Retinal pigment epithelial cell (primary cell): Measurements from ENCODE around the gene PARP14.
"Not testable (repeated sequence)": the region's sequence is repeated elsewhere in the genome, so short reads cannot be mapped to it uniquely, and the experiment has no call there.

Source experiments
- DNase-seq: peaks from one replicate; pipeline ENCODE4 v3.0.0-alpha.2; 2010; ENCODE audit warnings: low read depth
- H3K4me3 ChIP-seq: 2 replicates; pipeline ENCODE4 v1.5.1; 2011; ENCODE audit warnings: mild to moderate bottlenecking, low read length, control low read depth, moderate library complexity
- TF ChIP-seq, protein P1 (sequence below): conservative IDR thresholded peaks from 2 replicates; pipeline ENCODE4 v1.5.1; 2011; ENCODE audit warnings: low read depth, low read length, control low read depth, inconsistent platforms

The PARP14 gene

DNA sequence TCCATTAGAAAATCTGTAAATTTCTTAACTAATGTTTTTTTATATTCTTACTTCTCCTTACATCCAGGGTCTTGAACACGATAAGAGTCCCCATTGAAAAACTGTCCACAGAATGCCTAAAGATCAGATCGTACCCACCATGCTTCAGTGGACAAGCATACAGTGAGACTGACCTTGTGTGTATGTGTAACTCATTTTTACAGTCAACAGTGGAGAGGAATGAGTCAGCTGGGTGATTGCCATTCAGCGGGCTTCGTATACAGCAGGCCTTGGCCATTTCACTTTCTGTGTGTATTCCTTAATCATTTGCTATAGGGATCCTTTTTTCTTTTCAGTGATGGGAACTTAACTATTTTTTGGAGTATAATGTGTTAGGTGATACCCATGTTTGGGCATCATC, 10.6 kb downstream of the PARP14 start:
- no peak for DNase-seq
- TF ChIP-seq, protein P1, sequence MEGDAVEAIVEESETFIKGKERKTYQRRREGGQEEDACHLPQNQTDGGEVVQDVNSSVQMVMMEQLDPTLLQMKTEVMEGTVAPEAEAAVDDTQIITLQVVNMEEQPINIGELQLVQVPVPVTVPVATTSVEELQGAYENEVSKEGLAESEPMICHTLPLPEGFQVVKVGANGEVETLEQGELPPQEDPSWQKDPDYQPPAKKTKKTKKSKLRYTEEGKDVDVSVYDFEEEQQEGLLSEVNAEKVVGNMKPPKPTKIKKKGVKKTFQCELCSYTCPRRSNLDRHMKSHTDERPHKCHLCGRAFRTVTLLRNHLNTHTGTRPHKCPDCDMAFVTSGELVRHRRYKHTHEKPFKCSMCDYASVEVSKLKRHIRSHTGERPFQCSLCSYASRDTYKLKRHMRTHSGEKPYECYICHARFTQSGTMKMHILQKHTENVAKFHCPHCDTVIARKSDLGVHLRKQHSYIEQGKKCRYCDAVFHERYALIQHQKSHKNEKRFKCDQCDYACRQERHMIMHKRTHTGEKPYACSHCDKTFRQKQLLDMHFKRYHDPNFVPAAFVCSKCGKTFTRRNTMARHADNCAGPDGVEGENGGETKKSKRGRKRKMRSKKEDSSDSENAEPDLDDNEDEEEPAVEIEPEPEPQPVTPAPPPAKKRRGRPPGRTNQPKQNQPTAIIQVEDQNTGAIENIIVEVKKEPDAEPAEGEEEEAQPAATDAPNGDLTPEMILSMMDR: no peak
- no peak overlapping the region for H3K4me3 ChIP-seq

DNA sequence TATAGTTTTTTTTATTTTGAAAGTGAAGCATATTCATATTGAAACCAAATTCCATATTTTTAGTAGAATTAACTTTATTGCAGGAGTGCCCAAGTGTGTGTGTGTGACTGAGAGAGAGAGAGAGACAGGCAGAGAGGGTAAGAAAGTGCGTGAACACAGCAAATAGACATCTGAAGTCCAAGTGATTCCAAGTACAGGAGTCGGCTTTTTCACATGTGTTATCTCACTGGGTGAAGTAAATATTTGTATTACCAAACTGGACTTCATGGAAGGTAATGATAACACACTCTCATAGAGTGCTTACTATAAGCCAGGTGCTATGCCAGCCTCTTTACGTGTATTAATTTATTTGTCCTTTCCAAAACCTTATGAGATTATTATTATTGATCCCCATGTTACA, 12.0 kb downstream of the PARP14 start:
- H3K4me3 ChIP-seq: no peak overlapping the region
- no peak for DNase-seq
- TF ChIP-seq, protein P1: no peak

DNA sequence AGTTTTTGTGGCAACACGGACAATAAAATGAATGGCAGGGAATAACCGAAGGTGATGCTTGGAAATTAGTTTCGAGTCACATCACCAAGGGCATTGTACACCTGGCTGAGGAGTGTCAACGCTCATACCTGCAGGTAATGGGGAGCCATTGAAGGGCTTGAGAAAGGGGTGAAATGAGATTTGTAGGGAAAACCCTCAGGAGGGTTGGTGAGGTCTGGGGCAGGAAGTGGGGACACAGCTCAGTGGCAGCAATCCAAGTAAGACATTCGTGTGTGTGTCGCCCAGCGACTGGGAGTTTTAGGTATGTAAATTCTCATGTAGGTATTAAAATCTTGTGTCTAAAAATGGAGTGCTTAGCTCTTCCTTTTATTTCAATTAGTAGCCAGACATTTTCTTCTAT, 14.3 kb downstream of the PARP14 start:
- TF ChIP-seq, protein P1: no peak
- no peak for DNase-seq
- H3K4me3 ChIP-seq: no peak overlapping the region

DNA sequence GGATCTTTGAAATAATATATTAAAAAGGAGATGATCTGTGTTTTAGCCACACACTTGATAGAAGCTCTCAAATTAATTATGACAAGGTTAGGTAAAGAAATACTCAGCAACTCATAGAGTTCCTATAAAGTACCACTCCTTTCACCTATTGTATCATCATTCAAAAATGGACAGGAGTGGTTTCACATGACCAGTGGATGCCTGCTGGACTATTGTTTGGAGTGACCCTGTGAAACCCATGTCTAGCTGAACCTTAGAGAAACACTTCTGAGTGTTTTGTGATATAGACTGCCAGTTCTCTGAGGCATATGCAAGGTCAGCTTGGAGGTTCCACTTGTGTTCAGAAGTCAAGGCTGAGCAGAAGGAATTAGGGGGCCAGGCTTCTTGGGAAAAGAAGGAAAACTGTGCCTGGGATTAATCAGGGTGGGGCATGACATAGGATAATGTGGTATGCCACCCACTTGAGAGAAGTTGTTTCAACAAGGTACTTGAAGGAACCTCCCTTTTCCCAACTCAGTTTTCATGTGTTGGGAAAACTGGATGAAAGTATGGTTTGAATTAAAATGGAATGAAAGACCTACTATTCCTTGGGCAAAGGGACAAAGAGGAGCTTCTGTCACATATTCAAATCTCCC, 15.4 kb downstream of the PARP14 start:
- TF ChIP-seq, protein P1: no peak
- no peak overlapping the region for H3K4me3 ChIP-seq
- no peak for DNase-seq

DNA sequence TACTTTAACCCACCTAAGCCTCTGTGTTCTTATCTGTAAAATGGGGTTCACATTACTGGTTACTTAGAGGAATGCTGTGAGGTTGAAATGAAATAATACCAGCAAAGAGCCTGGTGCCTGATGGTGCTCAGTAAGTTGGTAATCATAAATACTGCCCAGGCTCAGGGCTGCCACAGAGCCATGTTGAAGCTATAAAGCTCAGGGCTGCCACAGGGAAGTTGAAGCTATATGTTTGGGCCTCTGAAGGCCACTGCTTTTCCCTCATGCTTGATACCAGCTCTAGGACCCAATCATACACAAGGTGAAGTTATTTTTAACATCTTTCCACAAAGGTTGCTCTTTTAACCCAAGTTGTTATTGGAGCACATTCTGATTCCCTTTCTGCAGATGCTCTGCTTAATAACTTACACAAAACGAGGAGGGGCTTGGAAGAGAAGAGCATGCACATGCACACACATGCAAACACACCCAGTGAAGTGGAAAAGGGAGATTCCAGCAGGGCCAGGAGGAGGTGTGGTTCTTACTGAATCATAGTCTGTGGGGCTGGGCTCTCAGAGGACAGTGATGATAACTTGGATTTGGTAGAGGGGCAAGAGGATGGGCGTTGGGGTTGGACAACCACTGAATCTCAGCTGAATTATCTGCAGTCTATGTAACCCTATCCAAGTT, 17.4 kb downstream of the PARP14 start:
- no peak overlapping the region for H3K4me3 ChIP-seq
- no peak for DNase-seq

DNA sequence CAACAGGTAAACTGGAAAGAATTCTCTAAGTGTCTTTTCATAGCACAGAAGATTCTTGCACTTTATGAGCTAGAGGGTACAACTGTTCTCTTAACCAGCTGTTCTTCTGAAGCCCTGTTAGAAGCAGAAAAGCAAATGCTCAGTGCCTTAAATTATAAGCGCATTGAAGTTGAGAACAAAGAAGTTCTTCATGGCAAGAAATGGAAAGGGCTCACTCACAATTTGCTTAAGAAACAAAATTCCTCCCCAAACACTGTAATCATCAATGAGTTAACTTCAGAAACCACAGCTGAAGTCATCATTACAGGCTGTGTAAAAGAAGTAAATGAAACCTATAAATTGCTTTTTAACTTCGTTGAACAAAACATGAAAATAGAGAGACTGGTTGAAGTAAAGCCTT, 19.6 kb downstream of the PARP14 start:
- TF ChIP-seq, protein P1: no peak
- H3K4me3 ChIP-seq: no peak overlapping the region
- DNase-seq: no peak

More for the DNA sequence above, 17.4 kb downstream of the PARP14 start:
- TF ChIP-seq, protein P1: no peak

DNA sequence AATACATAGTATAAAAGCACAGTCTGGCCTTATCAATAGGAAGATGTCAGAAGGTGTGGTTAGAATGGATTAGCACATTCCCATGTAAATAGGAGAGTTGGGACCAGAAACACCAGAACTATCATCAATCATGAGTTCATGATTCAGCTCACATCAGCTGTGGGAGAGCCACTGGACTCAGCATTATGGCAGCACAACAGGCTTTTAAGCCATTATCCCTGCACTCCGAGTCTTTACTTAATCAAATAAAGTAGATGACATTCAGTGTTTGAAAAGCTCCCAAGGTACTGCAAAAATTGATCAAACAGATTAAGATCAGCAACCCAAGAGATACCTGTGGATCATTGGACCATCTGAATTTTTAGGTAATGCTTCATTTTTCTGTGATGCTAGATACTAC, 24.7 kb downstream of the PARP14 start:
- H3K4me3 ChIP-seq: no peak overlapping the region
- no peak for DNase-seq
- TF ChIP-seq, protein P1: no peak

DNA sequence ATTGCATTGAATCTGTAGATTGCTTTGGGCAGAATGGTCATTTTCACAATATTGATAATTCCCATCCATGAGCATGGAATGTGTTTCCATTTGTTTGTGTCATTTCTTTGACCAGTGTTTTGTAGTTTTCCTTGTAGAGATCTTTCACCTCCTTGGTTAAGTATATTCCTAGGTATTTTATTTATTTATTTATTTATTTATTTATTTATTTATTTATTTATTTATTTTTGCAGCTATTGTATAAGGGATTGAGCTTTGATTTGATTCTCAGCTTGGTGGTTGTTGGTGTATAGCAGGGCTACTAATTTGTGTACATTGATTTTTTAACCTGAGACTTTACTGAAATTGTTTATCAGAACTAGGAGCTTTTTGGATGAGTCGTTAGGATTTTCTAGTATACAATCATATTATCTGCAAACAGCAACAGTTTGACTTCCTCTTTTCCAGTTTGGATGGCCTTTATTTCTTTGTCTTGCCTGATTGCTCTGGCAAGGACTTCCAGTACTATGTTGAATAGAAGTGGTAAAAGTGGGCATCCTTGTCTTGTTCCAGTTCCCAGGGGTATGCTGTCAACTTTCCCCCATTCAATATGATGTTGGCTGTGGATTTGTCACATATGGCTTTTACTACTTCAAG, 30.1 kb downstream of the PARP14 start:
- DNase-seq, H3K4me3 ChIP-seq: not testable (repeated sequence)
